HK-2 (cell line): ENCODE results near the gene KLHL40.
A peak's percentile ranks its signal among the peaks of the same experiment; 100 is the strongest.

ENCODE experiments used
- DNase-seq: peaks from one replicate; pipeline ENCODE4 v3.0.0-alpha.2; 2018; ENCODE audit not compliant: unreplicated experiment

The KLHL40 gene

GRCh38 chr3:42685363-42685881 lies at the start of gene KLHL40:
Gene KLHL40 (plus strand): TSS chr3:42685537. CDS start chr3:42685619, 82 bp downstream.
- DNase-seq = no peak

- no peak for DNase-seq
These were observed 48.3 kb upstream of the KLHL40 start for GRCh38 chr3:42637001-42637400.

- no peak for DNase-seq
These were observed 46.9 kb upstream of the KLHL40 start for GRCh38 chr3:42638339-42638842.

GRCh38 chr3:42639192-42639591 lies 46.1 kb upstream of the KLHL40 start:
- DNase-seq = no peak

GRCh38 chr3:42640129-42640528 lies 45.2 kb upstream of the KLHL40 start:
- no peak for DNase-seq

GRCh38 chr3:42640771-42641370 lies 44.5 kb upstream of the KLHL40 start:
- DNase-seq = no peak

GRCh38 chr3:42647821-42648459 lies 37.4 kb upstream of the KLHL40 start:
- no peak for DNase-seq

- no peak for DNase-seq
These were observed 36.3 kb upstream of the KLHL40 start for GRCh38 chr3:42649006-42649405.

- no peak for DNase-seq
These were observed 35.6 kb upstream of the KLHL40 start for GRCh38 chr3:42649783-42650182.

GRCh38 chr3:42651248-42652091 lies 33.9 kb upstream of the KLHL40 start:
- peak; percentile 47 for DNase-seq

- DNase-seq = no peak
These were observed 33.1 kb upstream of the KLHL40 start for GRCh38 chr3:42652251-42652610.

GRCh38 chr3:42652611-42653302 lies 32.6 kb upstream of the KLHL40 start:
- DNase-seq = peak; percentile 81

- DNase-seq = no peak
These were observed 32.1 kb upstream of the KLHL40 start for GRCh38 chr3:42653303-42653559.

- peak; percentile 40 for DNase-seq
These were observed 31.6 kb upstream of the KLHL40 start, which contains the start of gene ZBTB47 for GRCh38 chr3:42653560-42654330. Gene ZBTB47 (plus strand): TSS chr3:42653697. CDS start chr3:42658356, 4,659 bp downstream.

- DNase-seq = peak; percentile 54
These were observed 30.8 kb upstream of the KLHL40 start for GRCh38 chr3:42654331-42655201.

- no peak for DNase-seq
These were observed 29.9 kb upstream of the KLHL40 start for GRCh38 chr3:42655331-42655888.

GRCh38 chr3:42655980-42656679 lies 29.2 kb upstream of the KLHL40 start:
- no peak for DNase-seq

- no peak for DNase-seq
These were observed 28.4 kb upstream of the KLHL40 start for GRCh38 chr3:42656680-42657610.
